ENCODE results near the gene DLGAP1. TPM values are rescaled to one million over a fixed set of nuclear protein-coding genes. Genes with fewer than 3 reads are reported as not detected.

The DLGAP1 gene
- polyA plus RNA-seq, 1 experiment: 0.09 TPM

- no peak for DNase-seq (ENCODE audit: low read depth, low spot score)
- POLR2A ChIA-PET: no interaction called here
- Histone ChIP-seq H3K27me3 (ENCODE audit: control insufficient read depth, insufficient read depth, low read length) (peaks cover 3% of the 10 kb centered on the region), H3K4me3 (ENCODE audit: low read depth, low read length) (no peak overlapping the region), H3K9me3 (ENCODE audit: control insufficient read depth, insufficient read depth, low read length) (no peaks in the 10 kb centered on the region), H3K27ac (ENCODE audit: low read depth, low read length) (no peak overlapping the region)
- TF ChIP-seq CTCF (IDR thresholded peaks at IDR 0.05; ENCODE audit: low read depth, low read length): no peak
- CTCF ChIA-PET: interaction anchor here (1.2 kb wide), 1 partner anchor 39 kb away, joined by 3 read pairs; no protein-coding TSS in a partner anchor
Observed at GRCh38 chr18:3554811-3555427, 900.2 kb downstream of the DLGAP1 start.

GRCh38 chr18:3554091-3554601 is 901.0 kb downstream of the DLGAP1 start:
- Histone ChIP-seq H3K27ac (ENCODE audit: low read depth, low read length) (no peak overlapping the region), H3K4me3 (ENCODE audit: low read depth, low read length) (no peak overlapping the region), H3K27me3 (ENCODE audit: control insufficient read depth, insufficient read depth, low read length) (peaks cover 3% of the 10 kb centered on the region), H3K9me3 (ENCODE audit: control insufficient read depth, insufficient read depth, low read length) (no peaks in the 10 kb centered on the region)
- TF ChIP-seq CTCF (IDR thresholded peaks at IDR 0.05; ENCODE audit: low read depth, low read length): no peak
- no peak for DNase-seq (ENCODE audit: low read depth, low spot score)
- ChIA-PET CTCF (interaction anchor here (1.2 kb wide), 1 partner anchor 40 kb away, joined by 3 read pairs; no protein-coding TSS in a partner anchor), POLR2A (no interaction called here)

GRCh38 chr18:3552305-3552704 is 902.8 kb downstream of the DLGAP1 start:
- DNase-seq (ENCODE audit: low read depth, low spot score): no peak
- H3K4me3 ChIP-seq (ENCODE audit: low read depth, low read length): no peak overlapping the region
- H3K9me3 ChIP-seq (ENCODE audit: control insufficient read depth, insufficient read depth, low read length): no peaks in the 10 kb centered on the region
- no peak for TF ChIP-seq CTCF (IDR thresholded peaks at IDR 0.05; ENCODE audit: low read depth, low read length)
- no peak overlapping the region for H3K27ac ChIP-seq (ENCODE audit: low read depth, low read length)
- ChIA-PET CTCF (no interaction called here), POLR2A (no interaction called here)
- peaks cover 3% of the 10 kb centered on the region for H3K27me3 ChIP-seq (ENCODE audit: control insufficient read depth, insufficient read depth, low read length)

GRCh38 chr18:3547891-3548615 is 907.1 kb downstream of the DLGAP1 start:
- Histone ChIP-seq H3K4me3 (ENCODE audit: low read depth, low read length) (no peak overlapping the region), H3K9me3 (ENCODE audit: control insufficient read depth, insufficient read depth, low read length) (no peaks in the 10 kb centered on the region), H3K27ac (ENCODE audit: low read depth, low read length) (no peak overlapping the region), H3K27me3 (ENCODE audit: control insufficient read depth, insufficient read depth, low read length) (peaks cover 3% of the 10 kb centered on the region)
- TF ChIP-seq CTCF (IDR thresholded peaks at IDR 0.05; ENCODE audit: low read depth, low read length): no peak
- DNase-seq (ENCODE audit: low read depth, low spot score): no peak
- CTCF ChIA-PET: interaction anchor here (0.7 kb wide), 1 partner anchor 30 kb away, joined by 3 read pairs; no protein-coding TSS in a partner anchor
- POLR2A ChIA-PET: no interaction called here

- no peak for TF ChIP-seq CTCF (IDR thresholded peaks at IDR 0.05; ENCODE audit: low read depth, low read length)
- Histone ChIP-seq H3K27me3 (ENCODE audit: control insufficient read depth, insufficient read depth, low read length) (no peaks in the 10 kb centered on the region), H3K9me3 (ENCODE audit: control insufficient read depth, insufficient read depth, low read length) (no peaks in the 10 kb centered on the region), H3K27ac (ENCODE audit: low read depth, low read length) (no peak overlapping the region), H3K4me3 (ENCODE audit: low read depth, low read length) (no peak overlapping the region)
- DNase-seq (ENCODE audit: low read depth, low spot score): no peak
- CTCF ChIA-PET: interaction anchor here (0.7 kb wide), 3 partner anchors 87 to 449 kb away, joined by 3 to 5 read pairs (median 3); no protein-coding TSS in a partner anchor
- POLR2A ChIA-PET: no interaction called here
Observed at GRCh38 chr18:3546106-3546505, 909.0 kb downstream of the DLGAP1 start.

Measured in AG04450 (cell line).